Activated naive CD4-positive, alpha-beta T cell (primary cell): ENCODE data around the gene ALAD.
A peak's percentile ranks its signal among the peaks of the same experiment; 100 is the strongest.
"Not testable (repeated sequence)": the region's sequence is repeated elsewhere in the genome, so short reads cannot be mapped to it uniquely, and the experiment has no call there.

ENCODE experiments used
- DNase-seq, 4 experiments: peaks; one replicate each; lab custom pipeline; 2025; lab: John Stamatoyannopoulos, UW

Gene ALAD

GRCh38 chr9:113398796-113399195 lies 2.3 kb downstream of the ALAD start:
- no peak for DNase-seq

DNA sequence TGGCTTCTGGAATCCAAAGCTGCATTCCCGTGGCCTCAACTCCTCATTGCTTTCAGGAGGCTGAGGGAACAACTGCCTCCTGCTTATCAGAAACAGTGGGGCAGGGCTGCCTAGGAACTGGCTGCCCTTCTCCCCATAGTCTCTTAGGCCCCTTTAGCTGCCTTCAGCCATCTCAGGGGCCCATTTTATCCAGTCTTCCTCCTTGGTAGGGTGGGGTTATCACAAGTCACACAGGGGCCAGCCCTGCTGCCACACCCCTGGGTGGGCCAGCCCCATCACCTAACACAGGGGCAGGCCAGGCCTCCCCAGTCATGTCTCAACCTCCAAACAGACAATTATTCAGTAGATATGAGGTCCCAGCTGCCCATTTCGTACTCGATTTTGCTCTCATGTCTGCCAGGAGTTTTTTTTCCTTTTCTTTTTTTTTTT lies 3.9 kb downstream of the ALAD start:
- no peak for DNase-seq

DNA sequence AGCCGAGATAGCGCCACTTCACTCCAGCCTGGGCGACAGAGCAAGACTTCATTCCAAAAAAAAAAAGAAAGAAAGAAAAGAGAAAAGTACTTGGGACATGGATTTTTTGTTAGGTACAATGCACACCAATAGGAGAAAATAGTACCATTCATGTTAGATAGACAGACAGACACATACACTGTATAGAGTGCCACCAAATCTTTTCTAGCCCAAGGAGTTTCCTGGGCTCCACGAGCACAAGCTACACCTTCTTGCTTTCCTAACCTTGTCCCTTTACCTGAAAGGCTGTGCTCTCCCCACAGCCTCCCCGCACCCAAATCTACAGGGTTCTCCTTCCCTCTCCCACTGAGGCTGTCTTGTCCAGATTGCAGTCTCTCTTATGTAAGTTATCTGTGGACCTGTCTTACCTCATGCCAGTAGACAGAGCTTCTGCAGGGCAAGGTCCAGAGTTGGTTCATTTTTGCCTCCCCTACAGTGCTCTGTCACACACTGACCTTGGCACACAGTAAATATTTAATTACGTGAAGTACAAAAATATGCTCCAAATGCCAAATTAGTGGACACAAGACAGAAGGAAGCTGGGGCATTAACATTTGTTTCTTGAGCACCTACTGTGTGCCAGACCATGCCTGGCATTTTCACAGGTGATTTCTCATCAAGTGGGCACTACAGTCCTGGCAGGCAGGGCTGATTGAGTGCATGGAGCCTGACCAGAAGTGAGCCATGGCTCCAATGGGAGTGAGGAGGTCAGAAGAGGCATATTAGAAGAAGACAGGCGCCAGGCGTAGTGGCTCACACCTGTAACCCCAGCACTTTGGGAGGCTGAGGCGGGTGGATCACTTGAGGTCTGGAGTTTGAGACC lies 5.9 kb downstream of the ALAD start:
- DNase-seq: no peak

DNA sequence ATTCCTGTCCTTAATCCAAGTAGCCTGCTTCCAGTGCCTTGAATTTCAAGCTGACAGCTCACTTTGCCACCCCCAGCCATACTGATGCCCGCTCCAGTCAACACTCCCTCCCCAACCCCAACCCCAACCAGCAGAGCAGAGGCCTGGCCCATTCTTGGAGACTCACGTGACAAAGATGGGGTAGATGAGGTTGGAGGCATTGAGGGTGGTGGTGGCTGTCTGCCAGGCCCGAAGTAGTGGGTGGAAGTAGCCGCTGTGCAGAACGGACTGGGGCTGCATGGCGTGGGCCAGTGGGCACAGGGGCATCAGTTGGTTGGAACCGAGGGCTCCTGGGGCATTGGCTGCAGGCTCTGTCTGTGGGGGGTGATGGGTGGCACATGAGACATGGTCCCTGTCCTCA lies 7.8 kb downstream of the ALAD start:
- DNase-seq: no peak

DNA sequence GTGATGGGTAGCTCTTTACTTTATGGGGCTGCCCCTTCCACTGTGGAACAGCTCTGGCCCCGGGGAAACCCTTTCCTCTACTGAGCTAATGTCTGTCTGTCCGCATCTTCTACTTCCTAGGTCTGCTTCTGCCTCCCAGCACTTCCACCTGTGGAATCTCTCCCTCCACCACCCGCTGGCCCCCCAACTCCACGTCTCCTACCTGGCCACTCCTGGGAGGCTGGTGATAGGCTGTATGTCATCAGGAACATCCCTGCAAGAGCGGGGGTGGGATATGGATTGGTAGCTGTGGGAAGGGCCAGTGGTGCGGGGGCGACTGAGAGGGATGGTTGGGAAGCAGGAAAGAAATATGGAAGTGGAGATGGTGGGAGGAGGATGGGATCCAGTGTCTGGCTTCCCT lies 9.2 kb downstream of the ALAD start:
- no peak for DNase-seq

DNA sequence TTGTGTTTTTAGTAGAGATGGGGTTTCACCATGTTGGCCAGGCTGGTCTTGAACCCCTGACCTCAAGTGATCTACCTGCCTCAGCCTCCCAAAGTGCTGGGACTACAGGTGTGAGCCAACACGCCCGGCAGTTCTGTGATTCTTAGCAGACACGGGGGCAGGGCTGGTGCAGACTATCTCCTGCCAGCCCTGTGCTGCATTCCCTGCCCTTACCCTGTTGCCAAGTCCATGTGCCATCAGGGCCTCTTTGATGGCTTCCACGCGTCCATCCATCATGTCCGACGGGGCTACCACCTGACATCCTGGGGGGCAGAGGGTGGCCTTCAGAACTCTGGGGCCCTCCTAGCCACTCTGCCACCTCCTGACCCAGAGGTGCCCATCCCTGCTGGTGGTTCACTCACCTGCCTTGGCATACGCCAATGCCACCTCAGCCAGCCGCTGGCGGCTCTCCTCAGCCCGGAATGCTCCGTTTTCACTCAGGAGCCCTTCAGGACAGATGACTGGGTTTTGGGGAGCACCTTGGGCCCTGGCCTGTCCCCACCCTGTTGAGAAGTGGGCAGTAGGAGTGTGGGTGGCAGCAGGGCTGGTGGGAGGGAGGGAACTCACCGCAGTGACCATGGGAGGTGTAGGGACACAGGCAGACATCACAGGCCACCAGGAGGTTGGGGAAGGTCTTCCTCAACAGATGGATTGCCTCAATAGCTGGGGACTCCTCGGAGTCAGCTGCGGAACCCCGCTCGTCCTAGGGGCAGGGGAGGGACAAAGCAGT lies 10.7 kb downstream of the ALAD start:
- no peak for DNase-seq

- DNase-seq: no peak
These were observed 11.6 kb downstream of the ALAD start for GRCh38 chr9:113389451-113389850.

DNA sequence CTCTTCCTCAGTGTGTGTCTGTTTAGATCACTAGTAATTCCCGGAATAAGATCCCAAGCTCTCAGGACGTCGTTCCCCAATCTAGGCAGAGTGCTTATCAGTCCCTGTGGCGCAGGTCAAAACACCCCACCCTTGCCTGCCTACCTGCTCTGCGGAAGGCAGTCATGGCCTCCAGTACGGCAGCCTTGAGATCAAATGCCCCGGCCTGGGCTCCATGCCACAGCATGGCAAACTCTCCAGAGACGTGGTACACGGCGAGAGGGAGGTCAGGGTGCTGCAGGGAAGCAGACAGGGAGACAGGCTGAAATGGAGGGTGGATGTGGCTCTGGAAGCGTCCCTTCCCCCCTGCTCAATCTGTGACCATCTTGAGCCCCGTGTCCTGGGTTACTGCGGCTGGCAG lies 12.3 kb downstream of the ALAD start:
- DNase-seq: no peak

DNA sequence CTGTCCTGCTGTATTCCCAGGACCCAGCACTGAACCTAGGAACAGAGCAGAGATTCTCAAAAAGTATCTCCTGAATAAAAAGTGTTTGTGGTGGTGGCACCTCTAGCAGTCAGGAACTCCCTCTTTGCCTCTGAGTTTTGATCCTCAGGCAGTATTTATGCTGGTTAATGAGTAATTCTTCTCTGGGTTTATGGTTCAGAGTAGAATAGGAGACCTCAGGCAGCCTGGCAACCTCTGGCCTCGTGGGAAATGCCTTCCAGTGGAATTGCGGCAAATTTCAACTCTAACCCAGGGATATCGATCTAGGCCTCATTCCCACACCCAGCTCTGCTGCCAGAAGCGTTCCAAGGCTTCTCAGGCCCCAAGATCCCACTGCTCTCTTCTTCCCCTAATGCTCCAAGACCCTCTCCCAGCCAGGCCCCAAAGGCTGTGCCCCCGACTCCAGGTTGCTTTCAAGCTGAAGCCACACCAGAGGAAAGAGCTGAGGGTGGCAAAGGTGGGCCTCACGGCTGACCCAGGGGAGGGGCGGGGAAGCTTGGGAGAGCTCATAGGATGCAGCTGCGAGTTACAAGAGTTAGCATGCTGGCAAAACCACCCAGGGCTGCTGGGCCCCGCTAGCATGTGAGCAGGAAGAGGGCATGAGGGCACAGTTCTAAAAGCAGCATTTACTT lies 13.4 kb downstream of the ALAD start:
- no peak for DNase-seq

- no peak for DNase-seq
These were observed 14.3 kb downstream of the ALAD start for GRCh38 chr9:113386571-113387393.

DNA sequence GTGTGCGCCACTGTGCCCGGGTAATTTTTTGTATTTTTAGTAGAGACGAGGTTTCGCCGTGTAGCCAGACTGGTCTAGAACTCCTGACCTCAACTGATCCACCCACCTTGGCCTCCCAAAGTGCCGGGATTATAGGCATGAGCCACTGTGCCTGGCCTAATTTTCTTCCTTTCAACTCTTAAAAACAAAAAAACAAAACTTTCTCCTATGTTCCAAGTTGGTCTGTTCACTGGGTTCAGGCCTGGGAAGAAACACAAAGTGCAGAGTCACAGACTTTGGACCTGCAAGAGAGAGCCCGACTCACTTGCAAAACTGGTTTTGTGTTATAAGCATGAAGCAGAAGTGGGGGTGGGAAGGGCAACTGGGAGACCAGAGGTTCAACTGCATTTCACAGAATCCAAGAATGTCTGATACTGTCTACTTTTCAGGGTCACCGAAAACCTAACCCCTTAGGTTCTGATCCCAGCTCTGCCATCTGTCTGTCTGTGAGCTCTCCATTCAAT lies 19.1 kb downstream of the ALAD start:
- DNase-seq: no peak

DNA sequence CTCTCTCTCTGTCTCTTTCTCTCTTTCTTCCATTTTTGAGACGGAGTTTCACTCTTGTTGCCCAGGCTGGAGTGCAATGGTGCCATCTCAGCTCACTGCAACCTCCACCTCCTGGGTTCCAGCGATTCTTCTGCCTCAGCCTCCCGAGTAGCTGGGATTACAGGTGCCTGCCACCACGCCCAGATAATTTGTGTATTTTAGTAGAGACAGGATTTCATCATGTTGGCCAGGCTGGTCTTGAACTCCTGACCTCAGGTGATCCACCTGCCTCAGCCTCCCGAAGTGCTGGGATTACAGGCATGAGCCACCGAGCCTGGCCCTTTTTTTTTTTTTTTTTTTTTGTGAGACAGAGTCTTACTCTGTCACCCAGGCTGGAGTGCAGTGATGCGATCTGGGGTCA lies 19.6 kb downstream of the ALAD start:
- DNase-seq: not testable (repeated sequence)

GRCh38 chr9:113380869-113381378 lies 20.2 kb downstream of the ALAD start:
- no peak for DNase-seq

DNA sequence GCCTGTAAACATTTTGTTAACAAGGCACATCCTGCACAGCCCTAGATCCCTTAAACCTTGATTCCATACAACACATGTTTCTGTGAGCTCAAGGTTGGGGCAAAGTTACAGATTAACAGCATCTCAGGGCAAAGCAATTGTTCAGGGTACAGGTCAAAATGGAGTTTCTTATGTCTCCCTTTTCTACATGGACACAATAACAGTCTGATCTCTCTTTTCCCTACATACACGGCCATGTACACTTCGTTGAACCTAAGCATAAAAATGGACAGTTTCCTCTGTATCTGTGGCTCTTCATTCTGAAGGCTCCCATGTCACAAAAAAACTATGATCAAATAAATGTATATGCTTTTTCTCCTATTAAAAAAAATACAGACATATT lies 21.3 kb downstream of the ALAD start:
- DNase-seq: not testable (repeated sequence)

DNA sequence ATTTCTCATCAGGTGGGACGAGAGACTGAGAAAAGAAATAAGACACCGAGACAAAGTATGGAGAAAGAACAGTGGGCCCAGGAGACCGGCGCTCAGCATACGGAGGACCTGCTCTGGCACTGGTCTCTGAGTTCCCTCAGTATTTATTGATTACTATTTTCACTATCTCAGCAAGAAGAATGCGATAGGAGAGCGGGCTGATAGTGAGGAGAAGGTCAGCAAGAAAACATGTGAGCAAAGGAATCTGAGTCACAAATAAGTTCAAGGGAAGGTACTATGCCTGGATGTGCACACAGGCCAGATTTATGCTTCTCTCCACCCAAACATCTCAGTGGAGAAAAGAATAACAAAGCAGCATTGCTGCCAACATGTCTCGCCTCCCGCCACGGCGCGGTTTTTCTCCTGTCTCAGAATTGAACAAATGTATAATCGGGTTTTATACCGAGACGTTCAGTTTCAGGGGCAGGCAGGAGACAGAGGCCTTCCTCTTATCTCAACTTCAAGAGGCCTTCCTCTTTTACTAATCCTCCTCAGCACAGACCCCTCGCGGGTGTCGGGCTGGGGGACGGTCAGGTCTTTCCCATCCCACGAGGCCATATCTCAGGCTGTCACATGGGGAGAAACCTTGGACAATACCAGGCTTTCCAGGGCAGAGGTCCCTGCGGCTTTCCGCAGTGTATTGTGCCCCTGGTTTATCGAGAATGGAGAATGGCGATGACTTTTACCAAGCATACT lies 21.8 kb downstream of the ALAD start:
- DNase-seq: not testable (repeated sequence)

GRCh38 chr9:113376634-113377567 lies 24.2 kb downstream of the ALAD start, which contains the start of gene HDHD3:
HDHD3 (minus strand) TSS chr9:113376986; CDS start chr9:113374354, 2,632 bp downstream.
- DNase-seq: peak; percentile 27 to 81 (median 58)

GRCh38 chr9:113375057-113376023 lies 25.7 kb downstream of the ALAD start:
- no peak for DNase-seq
